Neural cell (in vitro differentiated cells): ENCODE data around the gene ATP2C2.

Source experiments
- CTCF ChIP-seq: fragments of 450-650 bp; IDR thresholded peaks from 2 replicates; pipeline ENCODE4 v1.5.1; 2014; ENCODE audit warnings: antibody characterized with exemption, mild to moderate bottlenecking, moderate library complexity; ENCODE audit not compliant: poor library complexity, severe bottlenecking
- EZH2 ChIP-seq: fragments of 200-600, 300-800 bp; shearing (Covaris generic), sonication (generic); IDR thresholded peaks from 2 replicates; pipeline ENCODE4 v1.6.1; 2014; ENCODE audit warnings: antibody characterized with exemption, low read length, borderline replicate concordance, mild to moderate bottlenecking; ENCODE audit not compliant: insufficient read depth, poor library complexity, severe bottlenecking
- REST ChIP-seq: IDR thresholded peaks from 2 replicates; pipeline ENCODE4 v1.6.1; 2012; ENCODE audit warnings: borderline replicate concordance
- TAF1 ChIP-seq: IDR thresholded peaks from 2 replicates; pipeline ENCODE4 v1.6.1; 2012; ENCODE audit warnings: low read depth

- TF ChIP-seq CTCF, result no peak
- no peak for TF ChIP-seq REST
- no peak for TF ChIP-seq EZH2
- TF ChIP-seq TAF1, result no peak
Observed at GRCh38 chr16:84505249-84506187, 137.2 kb downstream of the ATP2C2 start.
